DMS 273 (cell line): Measurements from ENCODE around the gene ARFGAP1.

Source experiments
- DNase-seq: peaks from one replicate; lab custom pipeline; 2025; ENCODE audit not compliant: unreplicated experiment; lab: John Stamatoyannopoulos, UW

ARFGAP1 gene

DNA sequence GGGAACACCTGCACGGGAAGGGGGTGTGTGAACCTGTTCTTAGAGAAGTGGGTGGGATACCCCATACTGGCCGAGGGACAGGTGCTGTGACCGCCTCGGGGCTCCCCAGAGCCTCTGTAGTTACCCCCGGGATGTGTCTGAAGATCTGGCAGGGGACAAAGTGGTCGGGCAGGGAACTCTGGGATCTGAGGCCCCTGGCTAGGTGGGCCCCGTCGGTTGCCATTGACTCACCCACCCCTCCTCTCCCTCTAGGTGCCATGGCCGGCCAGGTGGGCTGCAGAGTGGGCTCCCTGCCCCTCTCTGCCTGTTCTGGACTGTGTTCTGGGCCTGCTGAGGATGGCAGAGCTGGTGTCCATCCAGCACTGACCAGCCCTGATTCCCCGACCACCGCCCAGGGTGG, 32.6 kb upstream of the ARFGAP1 start:
- DNase-seq = no peak

DNA sequence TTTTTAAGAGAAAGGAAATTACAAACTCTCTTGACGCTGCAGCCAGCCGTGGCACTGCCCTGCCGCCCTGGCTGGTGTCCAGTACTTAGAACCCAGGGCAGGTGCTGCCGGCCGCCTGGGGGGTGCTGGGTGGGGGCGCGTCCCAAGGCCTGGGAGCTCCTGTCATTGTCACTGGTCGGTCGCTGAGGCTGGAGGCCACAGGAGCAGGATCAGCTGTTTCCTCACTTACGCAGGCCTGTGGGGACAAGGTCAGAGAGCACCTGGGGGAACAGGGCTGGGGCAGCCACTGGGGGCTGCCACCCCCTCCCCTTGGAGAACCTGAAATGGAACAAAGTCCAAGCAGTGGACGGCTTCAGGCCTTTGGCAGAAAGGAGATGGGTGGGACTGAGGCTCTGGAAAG, 31.3 kb upstream of the ARFGAP1 start:
- DNase-seq = no peak

DNA sequence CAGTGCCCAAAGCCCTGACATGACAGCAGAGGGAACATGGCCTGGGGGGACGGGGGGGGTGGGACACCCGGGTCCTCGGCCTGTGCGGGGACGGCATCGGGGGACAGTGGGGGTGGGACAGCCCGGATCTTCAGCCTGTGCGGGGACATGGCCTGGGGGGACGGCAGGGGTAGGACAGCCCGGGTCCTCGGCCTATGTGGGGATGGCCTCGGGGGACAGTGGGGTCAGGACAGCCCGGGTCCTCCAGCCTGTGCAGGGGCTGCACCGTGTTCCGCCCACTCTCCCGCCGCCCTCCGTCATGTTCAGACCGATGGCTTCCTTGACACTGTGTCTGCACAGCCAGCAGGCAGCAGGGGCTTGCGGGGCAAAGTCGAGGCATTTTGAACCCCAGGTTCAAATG, 29.9 kb upstream of the ARFGAP1 start:
- no peak for DNase-seq

DNA sequence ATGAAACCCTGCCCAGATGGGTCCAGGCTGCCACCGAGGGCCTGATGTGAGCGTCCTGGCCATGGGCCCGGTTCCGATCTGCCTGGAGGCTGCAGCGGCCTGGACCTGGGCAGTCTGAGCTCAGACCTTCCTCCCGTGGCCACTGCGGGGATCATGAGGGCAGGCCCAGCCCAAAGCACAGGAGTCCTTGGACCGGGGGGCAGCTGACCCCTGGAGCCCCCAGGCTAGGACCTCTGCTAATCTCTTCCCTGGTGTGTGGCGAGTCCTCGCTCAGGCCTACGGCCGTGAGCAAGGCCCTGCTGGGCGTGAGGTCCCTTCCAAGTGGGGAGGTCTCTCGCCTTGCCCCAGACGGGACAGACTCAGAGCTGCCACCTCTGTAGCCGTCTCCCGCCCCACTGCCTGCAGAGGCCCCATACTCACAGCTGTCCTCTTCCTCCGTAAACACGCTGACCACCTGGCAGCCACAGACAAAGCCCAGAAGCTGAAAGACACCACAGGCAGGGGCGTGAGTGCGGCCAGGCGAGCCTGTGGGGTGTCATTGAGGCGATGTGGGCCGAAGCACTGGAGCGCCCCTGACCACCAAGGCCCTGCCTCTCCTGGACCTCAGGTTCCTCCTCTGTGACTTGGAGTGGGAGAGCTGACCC, 28.9 kb upstream of the ARFGAP1 start:
- no peak for DNase-seq

DNA sequence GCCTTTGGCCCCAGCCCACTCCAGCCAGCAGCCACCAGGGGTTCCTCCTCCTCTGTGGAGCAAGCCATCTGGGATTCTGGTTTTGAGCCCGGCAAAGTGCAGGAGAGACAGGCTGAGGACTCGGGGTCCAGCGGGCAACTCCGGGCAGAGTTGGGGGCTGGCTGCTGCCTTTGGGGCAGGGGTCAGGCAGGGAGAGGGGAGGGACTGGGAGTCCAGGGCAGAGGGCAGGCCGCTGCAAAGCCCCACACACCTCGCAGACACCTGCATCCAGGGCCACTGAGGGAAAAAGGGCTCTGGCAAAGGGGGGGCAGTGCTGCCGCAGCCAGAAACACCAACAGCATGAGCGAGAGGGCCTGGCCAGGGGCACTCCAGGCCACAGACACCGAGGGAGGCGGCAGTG, 28.1 kb upstream of the ARFGAP1 start:
- no peak for DNase-seq

DNA sequence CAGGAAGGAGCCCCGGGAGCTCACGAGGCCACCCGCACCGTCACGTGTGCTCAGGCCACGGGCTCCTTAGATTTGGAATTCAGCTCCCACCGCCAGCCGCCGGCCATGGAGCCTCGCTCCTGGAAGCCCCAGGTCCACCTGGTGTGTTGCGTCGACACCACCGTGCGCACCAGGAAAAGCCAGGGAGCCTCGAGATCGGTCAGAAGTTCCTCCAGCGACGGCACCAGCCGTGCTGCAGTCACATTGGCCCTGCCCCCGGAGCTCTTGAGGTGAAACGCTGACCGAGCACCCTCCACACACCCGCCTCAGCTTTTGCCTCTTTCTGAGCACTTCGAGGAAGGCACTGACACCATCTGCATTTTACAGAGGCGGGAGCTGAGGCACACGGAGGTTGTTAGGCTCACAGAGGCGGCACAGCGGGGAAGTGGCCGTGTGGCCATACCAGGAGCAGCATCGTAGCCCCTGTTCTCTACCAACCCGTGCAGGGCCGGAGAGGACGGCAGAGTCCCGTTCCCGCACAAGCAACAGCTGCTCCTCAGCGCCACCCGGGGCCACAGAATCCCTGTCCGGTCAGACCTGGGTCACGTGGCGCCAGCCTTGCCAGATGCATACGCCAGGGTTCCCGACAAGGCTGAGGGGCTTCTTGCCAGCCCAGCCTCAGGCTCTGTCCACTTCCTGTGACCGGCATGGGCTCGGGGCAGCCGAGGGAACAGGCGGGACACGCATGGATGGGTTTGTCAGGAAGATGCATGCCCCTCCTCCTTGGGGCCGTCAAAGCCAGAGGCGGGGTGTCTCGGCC, 25.9 kb upstream of the ARFGAP1 start:
- peak; percentile 40 for DNase-seq

DNA sequence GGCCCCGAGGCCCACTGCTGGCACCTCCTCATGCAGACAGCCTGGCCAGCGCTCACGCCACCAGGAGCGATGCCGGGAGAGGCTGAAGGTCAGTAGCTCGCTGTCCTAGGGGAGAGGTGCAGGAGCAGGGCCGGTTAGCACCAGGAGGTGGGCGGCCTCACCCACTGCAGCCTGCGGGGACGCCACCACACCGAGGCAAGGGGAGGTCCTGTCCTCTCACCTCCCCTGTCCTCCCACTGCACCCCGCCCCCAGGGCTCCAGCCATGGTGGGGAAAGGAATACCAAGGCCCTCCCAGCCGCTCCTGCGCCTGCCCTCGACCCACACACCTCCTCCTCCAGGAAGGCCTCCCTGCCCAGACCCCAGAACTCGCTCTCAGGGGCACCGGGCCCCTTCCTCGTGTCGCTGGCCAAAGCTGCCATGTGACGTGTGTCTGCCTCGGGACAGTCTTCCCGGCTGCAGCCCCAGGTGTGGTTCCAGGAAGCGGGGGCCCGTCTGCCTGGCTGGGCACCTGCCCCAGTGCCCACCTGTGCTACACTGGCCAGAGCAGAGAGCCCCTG, 24.9 kb upstream of the ARFGAP1 start:
- DNase-seq = no peak

DNA sequence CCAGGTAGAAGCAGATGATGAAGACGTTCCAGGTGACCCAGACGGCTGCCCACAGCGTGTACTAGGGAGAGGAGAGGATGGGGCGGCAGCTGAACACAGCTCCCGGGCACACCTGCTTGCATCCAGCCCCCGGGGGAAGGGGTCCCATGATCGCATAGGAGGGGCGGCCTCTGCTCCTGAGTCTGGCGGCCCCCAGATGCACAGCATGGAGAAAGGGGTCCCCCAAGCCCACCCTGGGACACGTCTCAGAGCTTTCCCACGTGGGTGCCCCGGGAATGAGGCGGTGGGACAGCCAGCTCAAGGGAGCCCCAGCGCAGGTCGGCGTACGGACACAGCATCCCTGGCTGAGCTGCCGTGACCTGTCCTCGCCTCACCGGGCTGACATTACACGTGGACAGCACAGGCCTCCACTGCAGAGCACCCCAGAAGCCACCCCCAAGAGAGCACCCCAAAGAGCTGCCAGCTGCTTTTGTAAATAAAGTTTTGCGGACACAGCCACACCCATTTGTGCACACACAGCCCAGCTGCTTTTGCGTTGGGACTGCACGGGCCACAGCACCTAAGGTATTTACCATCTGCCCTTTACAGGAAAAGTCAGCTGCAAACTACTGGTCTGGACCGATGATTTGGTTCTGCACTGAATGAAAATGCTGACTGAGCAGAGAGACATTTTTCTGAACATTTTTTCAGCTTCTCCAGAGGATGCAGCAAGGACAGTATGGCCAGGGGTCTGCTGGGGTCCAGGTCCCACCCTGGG, 23.6 kb upstream of the ARFGAP1 start:
- DNase-seq = peak; percentile 49

DNA sequence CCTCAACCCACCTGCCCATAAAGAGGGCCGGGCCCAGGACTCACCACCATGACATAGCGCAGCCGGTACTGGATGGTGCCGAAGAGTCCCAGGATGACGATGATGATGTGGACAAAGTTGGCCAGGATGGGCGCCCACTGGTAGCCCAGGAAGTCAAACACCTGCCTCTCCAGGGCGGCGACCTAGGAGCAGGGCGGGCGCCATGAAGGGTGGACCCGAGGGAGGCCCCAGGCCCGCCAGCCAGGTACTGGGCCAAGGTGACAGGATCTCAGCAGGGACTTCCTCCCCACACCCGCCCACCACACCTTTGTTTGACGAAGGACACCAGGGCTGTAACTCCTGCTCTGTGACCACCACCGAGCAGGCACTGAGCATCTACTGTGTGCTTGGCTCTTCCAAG, 22.7 kb upstream of the ARFGAP1 start:
- DNase-seq = no peak

DNA sequence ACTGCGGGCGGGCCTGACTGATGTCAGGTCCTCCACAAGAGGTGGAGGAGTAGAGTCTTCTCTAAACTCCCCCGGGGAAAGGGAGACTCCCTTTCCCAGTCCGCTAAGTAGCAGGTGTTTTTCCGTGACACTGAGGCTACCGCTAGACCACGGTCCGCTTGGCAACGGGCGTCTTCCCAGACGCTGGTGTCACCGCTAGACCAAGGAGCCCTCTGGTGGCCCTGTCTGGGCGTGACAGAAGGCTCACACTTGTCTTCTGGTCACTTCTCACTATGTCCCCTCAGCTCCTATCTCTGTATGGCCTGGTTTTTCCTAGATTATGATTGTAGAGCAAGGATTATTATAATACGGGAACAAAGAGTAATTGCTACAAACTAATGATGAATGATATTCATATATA, 21.3 kb upstream of the ARFGAP1 start:
- peak; percentile 46 for DNase-seq

DNA sequence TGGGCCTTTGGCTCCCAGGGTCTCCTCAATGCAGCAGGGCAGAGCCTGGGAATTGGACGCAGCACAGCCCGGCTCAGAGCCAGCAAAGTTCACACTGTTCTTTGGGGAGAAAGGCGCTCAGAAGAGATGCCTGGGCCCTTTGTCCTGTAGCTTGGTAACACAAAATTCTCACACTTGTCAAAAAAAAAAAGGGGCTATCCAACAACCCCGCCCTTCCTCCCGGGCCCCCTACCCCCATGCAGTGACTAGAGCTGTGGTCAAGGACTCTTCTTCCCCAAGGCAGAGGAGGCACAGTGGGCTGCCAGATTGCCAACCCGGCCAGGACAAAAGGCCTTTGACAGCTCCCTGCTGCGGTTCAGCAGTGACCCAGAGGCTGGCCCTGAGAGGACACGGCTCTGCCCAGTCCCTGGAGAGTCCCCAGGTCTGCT, 20.3 kb upstream of the ARFGAP1 start:
- DNase-seq = no peak

DNA sequence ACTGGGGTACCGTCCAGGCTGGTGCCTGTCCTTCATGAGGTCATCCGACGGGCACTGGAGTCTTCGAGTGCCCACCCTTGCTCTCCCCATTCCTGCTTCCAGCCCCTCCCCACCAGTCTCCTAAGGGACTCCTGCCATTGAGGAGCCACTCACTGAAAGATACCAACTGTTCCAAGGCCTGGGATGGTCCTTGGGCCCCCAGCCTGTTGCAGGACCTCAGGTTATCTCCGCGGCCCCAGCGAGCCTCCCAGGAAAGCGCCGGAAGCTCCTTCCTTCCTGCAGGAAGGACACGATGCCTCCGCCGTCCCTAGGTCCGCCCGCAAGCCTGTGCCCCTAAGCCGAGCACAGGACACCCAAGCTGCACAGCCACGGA, 19.6 kb upstream of the ARFGAP1 start:
- DNase-seq = no peak

DNA sequence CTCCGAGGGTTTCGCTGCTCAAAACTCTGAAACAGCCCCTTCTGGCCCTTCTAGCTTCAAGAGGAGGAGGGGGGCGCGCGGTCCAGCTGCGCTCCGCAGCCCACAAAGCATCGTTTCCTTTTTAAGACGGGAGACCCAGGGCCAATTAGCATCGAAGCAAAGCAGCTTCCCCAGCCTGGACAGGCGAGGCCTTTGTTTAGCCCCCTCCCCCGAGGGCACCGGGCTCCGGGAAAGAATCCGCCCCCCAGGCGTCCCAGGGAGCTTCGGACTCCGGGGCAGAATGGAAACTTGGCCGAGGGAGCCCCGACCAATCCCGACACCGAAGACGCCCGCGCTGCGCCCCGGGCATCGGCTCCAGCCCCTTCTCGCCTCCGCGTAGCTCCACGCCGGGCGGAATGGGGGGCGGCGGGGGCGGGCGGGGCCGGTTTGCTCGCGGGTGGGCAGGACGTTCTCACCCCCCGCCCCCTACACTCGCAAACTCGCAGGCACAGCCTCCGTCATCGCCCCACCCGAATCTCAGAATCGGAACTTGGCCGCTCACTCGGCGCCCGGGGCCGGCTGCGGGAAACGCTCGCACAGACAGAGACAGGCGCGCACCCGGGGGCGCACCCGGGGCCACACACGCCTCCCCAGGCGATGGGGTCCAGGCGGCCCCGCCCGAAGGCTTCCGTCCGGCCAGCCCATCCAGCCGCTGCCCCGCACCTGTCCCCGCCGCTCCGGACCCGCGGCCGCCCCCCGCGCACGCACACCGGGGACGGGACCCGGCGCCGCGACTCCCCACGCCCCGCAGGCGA, 19.0 kb upstream of the ARFGAP1 start:
- DNase-seq = peak; percentile 53

DNA sequence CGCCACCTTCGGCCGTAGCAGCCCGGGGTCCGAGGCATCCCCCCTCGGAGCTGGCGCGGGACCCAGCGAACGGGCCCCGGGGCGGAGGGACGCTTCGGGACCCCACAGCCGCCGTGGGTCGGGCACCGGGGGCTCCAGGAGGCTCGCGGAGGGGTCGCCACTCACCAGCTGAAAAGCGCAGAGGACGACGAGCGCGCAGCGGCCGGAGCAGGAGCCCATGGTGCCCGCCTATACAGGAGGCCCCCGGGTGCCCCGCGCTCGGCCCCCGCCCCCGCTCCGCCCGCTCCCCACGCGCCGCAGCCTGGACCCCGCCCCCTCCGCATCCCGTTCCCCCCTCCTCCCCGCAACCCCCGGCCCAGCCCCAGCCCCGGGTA, 18.4 kb upstream of the ARFGAP1 start, which contains the start of gene NKAIN4:
NKAIN4 (minus strand) TSS at position 232 of the 374 bp plus-strand sequence; CDS start at position 219, 13 bp downstream.
- DNase-seq = no peak

DNA sequence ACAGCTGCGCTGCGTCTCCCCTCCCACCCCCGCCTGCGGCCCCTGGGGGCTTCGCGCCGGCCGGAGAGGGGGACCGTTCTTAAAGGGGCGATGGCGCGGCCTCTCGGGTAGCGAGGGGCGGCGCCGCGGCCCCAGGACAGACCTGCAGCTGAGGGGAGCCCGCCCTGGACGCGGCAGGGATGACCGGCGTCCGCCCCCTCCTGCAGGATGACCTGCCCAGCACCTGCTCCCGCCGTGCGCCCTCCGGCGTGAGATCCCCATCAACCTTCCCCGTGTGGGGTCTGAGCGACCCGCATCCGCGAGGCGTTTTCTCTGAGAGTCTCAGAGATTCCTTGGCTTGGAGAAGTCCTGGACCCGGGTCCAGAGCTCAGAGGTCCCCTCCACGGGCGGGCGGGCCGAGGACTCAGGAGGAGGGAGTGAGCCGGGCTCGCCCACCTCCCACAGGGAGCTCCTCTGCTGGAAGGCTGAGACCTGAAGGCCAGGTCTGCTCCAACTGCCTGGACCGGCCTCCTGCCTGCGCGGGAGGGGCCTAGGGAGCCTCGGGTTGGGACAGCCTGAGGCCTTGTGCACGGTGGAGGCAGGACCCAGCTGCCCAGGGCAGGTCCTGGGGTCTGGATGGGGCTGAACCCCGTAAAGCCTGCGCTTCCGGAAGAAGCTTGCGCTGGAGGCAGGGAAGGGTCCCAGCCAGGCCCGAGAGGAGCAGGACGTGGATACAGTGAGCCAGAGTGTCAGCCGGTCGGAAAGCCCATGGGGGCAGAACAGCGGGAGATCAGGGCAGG, 17.8 kb upstream of the ARFGAP1 start:
- DNase-seq = no peak

DNA sequence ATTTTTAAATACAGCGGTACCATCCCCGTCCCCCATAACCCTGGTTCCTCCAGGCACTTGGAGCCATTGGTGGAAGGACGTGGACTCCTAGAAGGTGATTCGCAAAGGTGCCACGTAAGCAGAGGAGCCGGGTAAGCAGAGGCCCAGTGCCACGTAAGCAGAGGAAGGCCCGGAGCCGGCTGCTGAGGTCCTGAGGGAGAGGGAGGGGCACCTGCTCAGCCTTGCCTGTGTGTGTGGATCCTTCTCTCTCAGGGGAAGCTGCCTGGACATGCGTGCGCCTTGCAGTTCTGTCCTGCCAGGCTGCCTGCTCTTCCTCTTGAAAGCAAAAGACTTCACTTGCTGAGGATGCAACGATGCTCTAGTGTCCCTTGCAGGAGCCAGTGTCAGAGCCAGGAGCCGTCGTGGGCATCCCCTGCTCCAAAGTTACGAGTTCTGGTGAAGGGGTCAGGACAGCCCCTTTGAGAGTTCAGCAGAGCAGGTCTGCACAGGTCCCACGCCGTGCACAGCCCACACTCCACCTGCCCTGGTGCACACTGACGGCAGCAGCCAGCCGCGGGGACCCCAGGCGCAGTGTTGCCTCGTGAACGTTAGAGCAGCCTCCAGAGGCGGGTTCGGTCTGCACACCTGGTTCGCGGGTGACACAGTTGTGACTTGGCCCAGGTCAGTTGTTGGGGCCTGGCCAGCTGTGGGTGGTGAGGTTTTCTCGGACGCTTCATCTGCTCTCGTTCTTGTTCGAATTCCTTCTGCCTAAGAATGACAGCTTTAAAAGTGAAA, 16.5 kb upstream of the ARFGAP1 start:
- peak; percentile 56 for DNase-seq

DNA sequence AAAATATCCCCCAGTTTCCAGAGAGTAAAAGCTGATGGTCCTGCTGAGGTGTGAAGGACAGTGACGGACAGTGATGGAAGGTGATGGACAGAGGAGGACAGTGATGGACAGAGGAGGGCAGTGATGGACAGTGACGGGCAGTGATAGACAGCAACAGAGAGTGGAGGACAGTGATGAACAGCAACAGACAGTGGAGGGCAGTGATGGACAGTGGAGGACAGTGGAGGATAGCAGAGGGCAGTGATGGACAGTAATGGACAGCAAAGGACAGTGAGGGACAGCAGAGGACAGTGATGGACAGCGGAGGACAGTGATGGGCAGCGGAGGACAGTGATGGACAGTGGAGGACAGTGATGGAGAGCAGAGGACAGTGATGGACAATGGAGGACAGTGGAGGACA, 15.7 kb upstream of the ARFGAP1 start:
- no peak for DNase-seq

DNA sequence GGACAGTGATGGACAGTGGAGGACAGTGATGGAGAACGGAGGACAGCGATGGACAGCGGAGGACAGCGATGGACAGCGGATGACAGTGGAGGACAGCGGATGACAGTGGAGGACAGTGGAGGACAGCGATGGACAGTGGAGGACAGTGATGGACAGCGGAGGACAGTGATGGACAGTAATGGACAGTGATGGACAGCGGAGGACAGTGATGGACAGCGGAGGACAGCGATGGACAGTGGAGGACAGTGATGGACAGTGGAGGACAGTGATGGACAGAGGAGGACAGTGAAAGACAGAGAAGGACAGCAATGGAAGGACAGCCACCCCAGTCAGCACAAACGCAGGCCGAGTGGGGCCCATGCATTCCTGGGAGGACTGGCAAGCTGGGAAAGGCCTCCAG, 15.0 kb upstream of the ARFGAP1 start:
- DNase-seq = no peak

DNA sequence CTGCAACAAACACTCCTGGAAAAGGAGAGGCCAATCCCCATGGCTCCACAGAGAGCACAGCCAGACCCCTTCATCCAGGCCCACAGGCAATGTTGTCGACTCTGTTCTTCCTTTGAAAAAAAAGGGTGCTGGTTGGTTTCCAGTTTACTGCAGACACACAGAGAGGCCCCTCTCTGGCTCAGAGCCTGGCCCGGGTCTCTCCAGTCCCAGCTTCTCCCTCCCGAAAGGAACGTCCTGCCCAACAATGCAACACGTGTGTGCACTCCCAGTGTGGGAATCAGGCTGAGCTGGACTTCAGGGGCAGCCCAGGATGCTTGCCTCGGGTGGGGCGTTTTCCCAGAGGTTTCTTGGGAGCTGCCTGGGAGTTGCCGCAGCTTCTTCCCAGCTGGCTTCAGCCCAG, 13.8 kb upstream of the ARFGAP1 start:
- DNase-seq = no peak
